Measurements from ENCODE around the gene ZBTB7A.

GRCh38 chr19:4016486-4016885 lies 50.2 kb downstream of the ZBTB7A start:
- TF ChIP-seq CTCF (IDR thresholded peaks at IDR 0.05; ENCODE audit: insufficient read depth, low read length) (no peak), GABPA (IDR thresholded peaks at IDR 0.05; ENCODE audit: low read depth) (no peak), POLR2AphosphoS5 (IDR thresholded peaks at IDR 0.05; ENCODE audit: low read depth) (no peak), REST (IDR thresholded peaks at IDR 0.05; ENCODE audit: insufficient replicate concordance, low read depth) (no peak)

Measured in HL-60 (cell line).